WI38 (cell line): Measurements from ENCODE around the gene GPR142.

ENCODE experiments used
- H3K4me3 ChIP-seq: 2 replicates; pipeline ENCODE4 v1.5.1; 2011; ENCODE audit warnings: low read depth, mild to moderate bottlenecking, control low read depth, low read length
- TF ChIP-seq, protein P1 (sequence below): IDR thresholded peaks from 2 replicates; pipeline ENCODE4 v1.5.1; 2012; ENCODE audit warnings: low read depth, mild to moderate bottlenecking, control low read depth, low read length

The GPR142 gene

DNA sequence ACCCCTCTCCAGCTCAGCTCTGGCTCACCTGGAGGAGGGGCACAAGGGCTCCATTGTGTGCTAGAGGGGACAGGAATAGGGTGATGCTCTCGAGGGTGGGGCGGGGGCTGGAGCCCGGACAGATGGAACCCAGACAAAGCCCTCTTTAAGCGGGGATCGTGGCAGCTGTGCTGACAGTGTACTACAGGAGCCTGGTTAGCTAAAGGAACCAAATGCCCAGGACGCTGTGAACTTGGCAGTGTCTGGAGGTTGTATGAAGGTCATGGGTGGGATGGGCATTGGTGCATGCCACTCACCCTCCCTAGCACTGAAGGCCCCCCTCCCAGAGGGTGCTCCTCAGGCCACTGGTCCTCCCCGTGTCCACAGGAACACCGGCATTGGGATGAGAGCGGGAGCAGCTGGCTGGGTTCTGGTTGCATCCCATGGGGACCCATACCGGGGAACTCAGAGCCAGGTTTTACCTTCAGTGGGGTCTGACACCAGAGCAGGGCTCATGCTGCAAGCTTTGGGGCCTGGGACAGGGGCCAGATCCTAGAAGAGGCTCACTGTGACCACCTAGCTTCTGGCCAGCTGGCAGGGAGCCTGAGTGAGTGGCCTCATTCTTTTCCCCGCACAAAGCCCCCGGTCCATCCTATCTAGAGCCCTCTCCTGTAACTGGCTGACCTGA, 29.3 kb upstream of the GPR142 start:
- no peak overlapping the region for H3K4me3 ChIP-seq
- TF ChIP-seq, protein P1, sequence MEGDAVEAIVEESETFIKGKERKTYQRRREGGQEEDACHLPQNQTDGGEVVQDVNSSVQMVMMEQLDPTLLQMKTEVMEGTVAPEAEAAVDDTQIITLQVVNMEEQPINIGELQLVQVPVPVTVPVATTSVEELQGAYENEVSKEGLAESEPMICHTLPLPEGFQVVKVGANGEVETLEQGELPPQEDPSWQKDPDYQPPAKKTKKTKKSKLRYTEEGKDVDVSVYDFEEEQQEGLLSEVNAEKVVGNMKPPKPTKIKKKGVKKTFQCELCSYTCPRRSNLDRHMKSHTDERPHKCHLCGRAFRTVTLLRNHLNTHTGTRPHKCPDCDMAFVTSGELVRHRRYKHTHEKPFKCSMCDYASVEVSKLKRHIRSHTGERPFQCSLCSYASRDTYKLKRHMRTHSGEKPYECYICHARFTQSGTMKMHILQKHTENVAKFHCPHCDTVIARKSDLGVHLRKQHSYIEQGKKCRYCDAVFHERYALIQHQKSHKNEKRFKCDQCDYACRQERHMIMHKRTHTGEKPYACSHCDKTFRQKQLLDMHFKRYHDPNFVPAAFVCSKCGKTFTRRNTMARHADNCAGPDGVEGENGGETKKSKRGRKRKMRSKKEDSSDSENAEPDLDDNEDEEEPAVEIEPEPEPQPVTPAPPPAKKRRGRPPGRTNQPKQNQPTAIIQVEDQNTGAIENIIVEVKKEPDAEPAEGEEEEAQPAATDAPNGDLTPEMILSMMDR: no peak

DNA sequence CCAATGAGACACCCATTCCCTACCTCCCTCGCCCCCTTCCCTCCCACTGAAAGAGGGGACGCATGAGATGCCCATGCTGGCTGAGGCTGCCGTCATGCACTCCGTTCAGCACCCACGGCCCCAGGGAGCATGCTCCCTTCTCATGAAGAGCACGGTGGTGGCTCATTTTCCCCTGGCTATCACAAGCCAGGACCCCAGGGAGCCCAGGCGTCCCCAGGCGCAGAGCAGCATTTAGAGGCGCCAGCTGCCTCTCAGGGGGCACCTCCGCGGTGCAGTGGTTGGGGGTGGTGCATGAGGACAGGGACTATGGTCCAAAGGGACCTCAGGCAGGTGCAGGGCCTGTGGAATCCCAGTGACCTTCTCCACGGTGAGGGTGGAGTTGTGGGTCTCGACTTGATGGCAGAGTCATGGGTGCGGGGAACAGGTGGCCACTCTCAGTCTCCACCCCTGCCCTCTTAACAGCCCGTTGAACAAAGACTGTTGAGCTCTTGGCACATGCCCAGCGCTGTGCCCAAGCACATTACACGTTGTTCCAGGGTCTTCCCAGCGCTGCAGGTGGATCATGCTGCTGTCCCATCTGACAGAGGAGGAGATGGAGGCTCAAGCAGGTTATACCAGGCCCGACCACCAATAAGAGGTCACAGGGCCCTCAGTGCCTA, 27.6 kb upstream of the GPR142 start:
- TF ChIP-seq, protein P1: no peak
- no peak overlapping the region for H3K4me3 ChIP-seq

DNA sequence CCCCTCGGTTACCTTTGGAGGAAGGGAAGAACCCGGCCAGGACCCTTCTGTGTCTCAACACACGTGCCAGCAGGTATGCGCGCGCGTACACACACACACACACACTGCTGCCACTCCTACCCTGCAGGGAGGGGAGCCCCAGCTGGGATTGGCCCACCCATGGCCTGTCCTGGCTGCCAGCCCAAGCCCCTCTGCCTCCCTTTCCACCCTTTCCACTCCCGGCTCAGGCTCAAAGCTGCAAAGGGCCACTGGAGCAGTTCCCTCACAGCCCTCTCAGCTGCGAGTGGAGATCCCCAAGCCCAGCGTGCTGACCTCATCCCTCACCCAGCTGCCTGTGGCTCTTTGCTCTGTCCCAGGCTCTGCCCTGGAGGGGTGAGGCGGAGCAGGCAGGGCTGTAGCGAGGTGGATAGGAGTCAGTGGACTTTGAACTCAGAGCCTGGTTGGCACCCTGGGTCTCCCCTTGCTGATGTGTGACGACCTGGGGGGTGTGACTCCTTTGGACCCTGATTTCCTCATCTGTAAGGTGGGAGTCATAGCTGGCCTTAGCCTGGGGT, 26.8 kb upstream of the GPR142 start:
- TF ChIP-seq, protein P1: no peak
- H3K4me3 ChIP-seq: no peak overlapping the region

DNA sequence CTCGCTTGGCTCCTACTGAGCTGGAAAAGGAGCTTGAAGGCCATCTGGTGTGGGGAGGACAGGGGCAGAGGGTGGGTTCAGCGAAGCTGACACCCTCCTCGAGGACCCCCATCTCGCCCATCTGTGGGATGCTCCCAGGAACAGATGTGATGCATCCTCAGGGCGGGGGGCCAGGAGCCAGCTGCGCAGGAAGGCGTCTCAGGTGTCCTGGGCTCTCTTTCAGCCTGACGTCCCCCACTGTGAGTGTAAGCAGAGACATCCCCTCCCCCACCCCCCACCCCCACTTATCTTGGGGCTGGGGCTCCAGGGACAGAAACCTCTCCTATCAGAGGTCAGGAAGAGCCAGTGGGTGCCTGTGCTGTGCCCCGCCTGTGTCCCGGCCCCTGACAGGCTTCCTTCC, 25.1 kb upstream of the GPR142 start:
- H3K4me3 ChIP-seq: no peak overlapping the region
- TF ChIP-seq, protein P1: no peak

DNA sequence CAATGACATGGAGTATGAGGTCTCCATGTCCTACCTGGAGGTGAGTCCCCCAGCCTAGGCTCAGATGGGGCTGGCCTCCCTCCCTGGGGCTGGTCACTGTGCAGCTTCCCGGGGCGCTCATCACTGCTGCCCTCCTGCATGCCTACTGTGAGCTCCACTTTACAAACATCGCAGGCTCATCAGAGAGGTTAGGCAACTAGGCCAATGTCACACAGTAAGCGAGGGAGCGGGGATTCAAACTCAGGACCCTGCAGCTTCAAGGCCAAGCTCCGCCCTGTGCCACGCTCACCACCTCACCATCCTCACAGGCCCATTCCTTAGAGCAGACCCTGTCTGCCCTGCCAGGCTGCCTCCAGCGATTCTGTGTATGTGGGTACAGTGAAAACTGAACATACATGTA, 24.2 kb upstream of the GPR142 start:
- no peak overlapping the region for H3K4me3 ChIP-seq
- TF ChIP-seq, protein P1: no peak

DNA sequence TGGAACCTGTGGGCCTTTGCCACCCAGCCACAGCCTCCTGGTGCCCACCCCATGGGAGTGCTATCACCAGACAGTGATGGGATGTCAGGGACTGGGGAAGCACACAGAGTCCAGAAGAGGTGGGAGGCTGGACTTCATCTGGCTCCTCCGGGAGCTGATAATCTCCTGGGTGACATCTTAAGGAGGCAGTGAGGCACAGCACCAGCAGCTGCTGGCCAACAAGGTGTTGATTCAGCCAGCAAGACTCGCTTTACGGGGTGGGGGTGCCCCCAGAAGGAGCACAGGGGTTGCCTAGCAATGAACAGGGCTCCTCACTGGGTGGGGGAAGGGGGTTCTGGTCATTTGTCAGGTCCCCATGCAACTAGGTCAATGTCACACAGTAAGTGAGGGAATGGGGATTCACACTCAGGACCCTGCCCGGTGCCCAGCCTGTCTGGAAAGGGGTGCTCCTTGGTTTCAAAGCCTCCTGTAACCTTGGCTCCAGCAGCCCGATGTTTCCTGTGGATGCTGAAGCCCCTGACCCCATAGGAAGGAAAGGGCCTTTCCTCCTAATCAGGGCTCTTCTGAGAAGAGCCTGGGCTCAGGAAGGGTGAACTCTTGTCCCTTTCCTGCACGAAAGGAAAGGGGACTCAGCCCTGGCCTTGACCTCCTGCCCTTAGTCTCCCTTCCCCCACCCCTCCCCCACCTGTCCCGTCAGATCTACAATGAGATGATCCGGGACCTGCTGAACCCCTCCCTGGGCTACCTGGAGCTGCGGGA, 23.6 kb upstream of the GPR142 start:
- no peak overlapping the region for H3K4me3 ChIP-seq
- TF ChIP-seq, protein P1: no peak
